Esophagus squamous epithelium (tissue), 5 donors: ENCODE data around the gene FAM20C. TPM values are rescaled to one million over a fixed set of nuclear protein-coding genes. Genes with fewer than 3 reads are reported as not detected.

Source experiments
- DNase-seq: peaks from one replicate; lab custom pipeline; 2025; lab: John Stamatoyannopoulos, UW
- H3K27ac ChIP-seq, 4 donors: fragments of 200-600 bp; sonication (generic); one replicate each; pipeline ENCODE4 v1.5.1; 2016 to 2019; ENCODE audit warnings: mild to moderate bottlenecking in 1 of 4
- H3K27me3 ChIP-seq, 4 donors: fragments of 200-600 bp; sonication (generic); 1 replicate in 3 of 4; 2 replicates in 1 of 4; pipeline versions ENCODE4 v1.5.1 to v1.6.0; 2017 to 2021; ENCODE audit warnings: antibody characterized with exemption in 1 of 4
- H3K36me3 ChIP-seq, 3 donors: fragments of 200-600 bp; sonication (generic); one replicate each; pipeline ENCODE4 v1.5.1; 2016 to 2019
- H3K4me1 ChIP-seq, 3 donors: fragments of 200-600 bp; sonication (generic); one replicate each; pipeline ENCODE4 v1.5.1; 2017 to 2019
- H3K4me3 ChIP-seq, 4 donors: fragments of 200-600 bp; sonication (generic); 1 replicate in 3 of 4; 2 replicates in 1 of 4; pipeline ENCODE4 v1.5.1; 2016 to 2019; ENCODE audit warnings: mild to moderate bottlenecking in 2 of 4, moderate library complexity in 1 of 4
- H3K9me3 ChIP-seq, 3 donors: fragments of 200-600 bp; sonication (generic); one replicate each; pipeline ENCODE4 v1.5.1; 2016 to 2019
- POLR2A ChIP-seq, 4 donors: fragments of 450-650 bp; IDR thresholded peaks; one replicate each; pipeline ENCODE4 v1.6.1; 2017; ENCODE audit warnings: antibody characterized with exemption in 4 of 4, mild to moderate bottlenecking in 4 of 4, moderate library complexity in 3 of 4
- WGBS, 2 donors: methylation state at CpG; one replicate each; pipeline ENCODE4 v1.1.5; 2018; 5-methylcytosine and 5-hydroxymethylcytosine counted together
- intact Hi-C: fragments of 100-400 bp; cut with DNase I; formaldehyde crosslinking; loops from one replicate; pipeline ENCODE4 v1.15.0; 2022
- total RNA-seq, 4 donors: library from RNA; depleted of rRNA; stranded (reverse); fragments of >200 nt; gene quantifications; one replicate each; pipeline ENCODE4 v1.1.0, GENCODE V29; 2016
- TF ChIP-seq, protein P1 (sequence below), 6 experiments: fragments of 450-650 bp in 4 of 6; fragments of 200-600 bp in 2 of 6; sonication (generic) in 2 of 6; IDR thresholded peaks; one replicate each; pipeline ENCODE4 v1.5.1; 2016 to 2019; ENCODE audit warnings: antibody characterized with exemption in 6 of 6, mild to moderate bottlenecking in 4 of 6, moderate library complexity in 4 of 6
- donor health status: DM: yes; HTN: yes; CAD: no.

Gene FAM20C
- total RNA-seq, 4 donors from 2014 or later: 8.5 to 16.0 (median 13.7) TPM

DNA sequence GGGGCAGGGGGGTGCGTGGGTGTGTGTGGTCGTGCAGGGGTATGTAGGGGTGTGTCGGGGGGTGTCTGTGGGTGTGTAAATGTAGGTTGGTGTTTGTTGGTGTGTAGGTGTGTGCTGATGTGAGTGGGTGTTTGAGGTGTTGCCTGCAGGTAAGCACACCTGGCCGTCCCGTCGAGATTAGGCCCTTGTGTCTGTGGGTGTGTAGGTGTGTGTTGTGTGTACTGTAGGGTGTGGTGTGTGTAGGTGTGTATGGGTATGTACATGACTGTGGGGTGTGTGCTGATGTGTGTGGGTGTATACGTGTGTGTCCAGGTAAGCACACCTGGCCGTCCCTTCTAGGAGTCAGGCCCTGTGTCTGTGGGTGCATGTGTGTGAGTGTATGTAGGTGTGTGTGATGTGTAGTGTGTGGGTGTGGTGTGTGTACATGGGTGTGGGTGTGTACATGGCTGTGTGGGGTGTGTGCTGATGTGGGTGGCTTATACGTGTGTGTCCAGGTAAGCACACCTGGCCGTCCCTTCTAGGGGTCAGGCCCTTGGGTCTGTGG lies 15.8 kb downstream of the FAM20C start:
- Histone ChIP-seq H3K27ac (no peak overlapping the region), H3K9me3 (no peaks in the 10 kb centered on the region), H3K4me1 (peaks cover 0 to 18% (median 0%) of the 10 kb centered on the region in 3 donors), H3K4me3 (no peak overlapping the region), H3K27me3 (no peaks in the 10 kb centered on the region), H3K36me3 (peaks cover 0 to 68% (median 5%) of the 10 kb centered on the region in 3 donors)
- no peak for DNase-seq
- TF ChIP-seq, protein P1, sequence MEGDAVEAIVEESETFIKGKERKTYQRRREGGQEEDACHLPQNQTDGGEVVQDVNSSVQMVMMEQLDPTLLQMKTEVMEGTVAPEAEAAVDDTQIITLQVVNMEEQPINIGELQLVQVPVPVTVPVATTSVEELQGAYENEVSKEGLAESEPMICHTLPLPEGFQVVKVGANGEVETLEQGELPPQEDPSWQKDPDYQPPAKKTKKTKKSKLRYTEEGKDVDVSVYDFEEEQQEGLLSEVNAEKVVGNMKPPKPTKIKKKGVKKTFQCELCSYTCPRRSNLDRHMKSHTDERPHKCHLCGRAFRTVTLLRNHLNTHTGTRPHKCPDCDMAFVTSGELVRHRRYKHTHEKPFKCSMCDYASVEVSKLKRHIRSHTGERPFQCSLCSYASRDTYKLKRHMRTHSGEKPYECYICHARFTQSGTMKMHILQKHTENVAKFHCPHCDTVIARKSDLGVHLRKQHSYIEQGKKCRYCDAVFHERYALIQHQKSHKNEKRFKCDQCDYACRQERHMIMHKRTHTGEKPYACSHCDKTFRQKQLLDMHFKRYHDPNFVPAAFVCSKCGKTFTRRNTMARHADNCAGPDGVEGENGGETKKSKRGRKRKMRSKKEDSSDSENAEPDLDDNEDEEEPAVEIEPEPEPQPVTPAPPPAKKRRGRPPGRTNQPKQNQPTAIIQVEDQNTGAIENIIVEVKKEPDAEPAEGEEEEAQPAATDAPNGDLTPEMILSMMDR (IDR thresholded peaks at IDR 0.05): no peak
- no peak for TF ChIP-seq POLR2A (IDR thresholded peaks at IDR 0.05)
- intact Hi-C loops: no loop called here
- WGBS, 2 donors: 73 to 81% methylated on average over 5 of the region's 10 CpGs

DNA sequence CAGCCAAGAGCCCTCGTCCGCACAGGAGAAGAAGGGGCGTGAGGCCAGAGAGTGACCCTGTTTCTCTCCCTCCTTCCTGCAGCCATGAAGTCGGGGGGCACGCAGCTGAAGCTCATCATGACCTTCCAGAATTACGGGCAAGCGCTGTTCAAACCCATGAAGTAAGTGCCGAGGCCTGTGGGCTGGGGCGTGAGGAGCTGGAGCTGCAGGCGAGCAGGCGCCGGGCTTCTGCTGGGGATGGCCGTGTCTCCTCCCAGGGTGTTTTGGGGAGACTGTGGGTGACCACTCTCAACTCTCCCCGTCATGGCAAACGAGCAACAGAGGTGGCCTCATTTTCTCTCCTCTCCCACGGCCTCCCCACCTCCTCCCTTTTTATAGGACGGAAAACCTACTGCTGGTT lies 16.4 kb downstream of the FAM20C start:
- peaks cover 0 to 63% (median 5%) of the 10 kb centered on the region in 3 donors for H3K36me3 ChIP-seq
- WGBS, 2 donors: 82 to 97% methylated on average over 4 to 10 of the region's 17 CpGs

DNA sequence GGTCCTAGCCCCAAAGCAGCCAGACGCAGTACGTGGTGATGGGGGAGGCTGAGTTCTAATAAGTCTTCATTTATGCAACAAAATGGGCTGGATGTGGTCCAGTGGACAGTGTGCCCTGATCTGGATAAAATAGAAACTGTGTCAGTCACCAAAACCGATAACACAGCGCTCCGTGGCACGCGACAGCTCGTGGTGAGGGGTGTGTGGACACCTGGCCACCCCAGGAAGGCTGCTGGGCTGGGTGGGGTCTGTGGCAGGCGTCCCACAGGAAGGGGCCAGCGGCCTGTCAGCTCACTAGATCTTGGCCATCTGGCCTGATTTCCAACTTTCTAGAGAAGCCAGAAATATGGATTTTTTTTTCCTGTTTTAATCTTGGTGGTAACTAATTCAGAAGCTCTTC lies 17.0 kb downstream of the FAM20C start:
- no peaks in the 10 kb centered on the region for H3K27me3 ChIP-seq
- peaks cover 0 to 21% (median 0%) of the 10 kb centered on the region in 3 donors for H3K4me1 ChIP-seq
- H3K36me3 ChIP-seq: peaks cover 0 to 57% (median 5%) of the 10 kb centered on the region in 3 donors
- WGBS, 2 donors: 81 to 82% methylated on average over 4 to 10 of the region's 10 CpGs
- no peak overlapping the region for H3K4me3 ChIP-seq
- intact Hi-C loops: no loop called here
- no peak overlapping the region for H3K27ac ChIP-seq
- no peak for DNase-seq
- no peaks in the 10 kb centered on the region for H3K9me3 ChIP-seq
- TF ChIP-seq POLR2A (IDR thresholded peaks at IDR 0.05): no peak
- TF ChIP-seq, protein P1 (IDR thresholded peaks at IDR 0.05): no peak

More for the DNA sequence above, 16.4 kb downstream of the FAM20C start:
- Histone ChIP-seq H3K4me3 (no peak overlapping the region), H3K9me3 (no peaks in the 10 kb centered on the region), H3K27me3 (no peaks in the 10 kb centered on the region), H3K4me1 (peaks cover 0 to 18% (median 0%) of the 10 kb centered on the region in 3 donors), H3K27ac (no peak overlapping the region)
- DNase-seq: no peak
- no peak for TF ChIP-seq POLR2A (IDR thresholded peaks at IDR 0.05)
- intact Hi-C loops: no loop called here

DNA sequence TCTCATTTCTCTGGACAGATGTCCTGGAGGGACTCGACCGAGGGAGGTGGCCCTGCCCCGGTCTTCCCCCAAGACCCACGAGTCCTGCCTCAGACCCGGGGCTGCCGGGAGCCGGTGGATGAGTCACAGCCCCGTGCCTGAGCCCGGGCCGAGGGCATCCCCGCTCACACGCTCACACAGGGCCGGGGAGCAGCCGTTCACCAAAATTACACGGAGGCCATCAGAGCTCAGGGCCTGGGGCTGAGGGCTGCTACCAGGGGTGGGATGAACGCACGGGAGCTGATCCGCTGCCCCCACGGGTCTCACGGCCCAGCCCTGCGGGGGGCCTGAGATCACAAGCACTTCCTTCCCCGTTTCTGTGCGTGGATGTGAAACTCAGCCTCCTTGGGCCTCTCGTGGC lies 17.5 kb downstream of the FAM20C start:
- no peaks in the 10 kb centered on the region for H3K9me3 ChIP-seq
- DNase-seq: no peak
- TF ChIP-seq, protein P1 (IDR thresholded peaks at IDR 0.05): no peak
- TF ChIP-seq POLR2A (IDR thresholded peaks at IDR 0.05): no peak
- no peak overlapping the region for H3K27ac ChIP-seq
- peaks cover 0 to 26% (median 0%) of the 10 kb centered on the region in 3 donors for H3K4me1 ChIP-seq
- intact Hi-C loops: no loop called here
- H3K4me3 ChIP-seq: no peak overlapping the region
- H3K27me3 ChIP-seq: no peaks in the 10 kb centered on the region
- peaks cover 0 to 52% (median 5%) of the 10 kb centered on the region in 3 donors for H3K36me3 ChIP-seq
- 90% methylated on average over 8 of the region's 24 CpGs; no CpG with 5 or more reads in 1 of the 2 donors for WGBS, 2 donors

DNA sequence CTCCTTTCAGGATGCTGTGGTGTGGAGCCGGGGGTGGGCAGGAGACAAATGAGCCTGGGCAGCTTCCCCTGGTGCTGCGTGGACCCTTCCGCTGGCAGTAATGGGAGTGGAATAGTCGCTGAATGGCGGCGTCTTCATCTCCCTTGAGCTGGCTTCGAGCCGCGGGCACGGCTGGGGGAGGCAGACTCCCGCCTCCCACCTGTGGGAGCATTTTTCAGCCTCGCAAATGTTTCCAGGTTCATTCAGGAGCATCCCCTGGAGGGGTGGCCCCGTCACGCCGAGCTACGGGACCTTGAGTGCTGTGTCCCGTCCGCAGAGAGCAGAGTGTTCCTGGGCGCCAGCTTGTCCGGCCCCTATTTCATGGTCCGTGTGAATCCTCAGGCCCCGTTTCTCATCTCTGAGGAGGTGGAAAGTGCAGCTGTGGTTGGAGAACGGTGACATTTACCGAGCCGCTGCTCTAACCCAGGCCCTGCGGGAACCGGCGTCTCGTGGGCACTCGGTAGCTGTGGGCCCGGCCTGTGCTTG lies 18.1 kb downstream of the FAM20C start:
- TF ChIP-seq, protein P1 (IDR thresholded peaks at IDR 0.05): no peak
- no peak for TF ChIP-seq POLR2A (IDR thresholded peaks at IDR 0.05)
- no peaks in the 10 kb centered on the region for H3K27me3 ChIP-seq
- intact Hi-C loops: no loop called here
- no peak overlapping the region for H3K4me3 ChIP-seq
- H3K4me1 ChIP-seq: peaks cover 0 to 27% (median 0%) of the 10 kb centered on the region in 3 donors
- DNase-seq: no peak
- no peak overlapping the region for H3K27ac ChIP-seq
- peaks cover 0 to 47% (median 3%) of the 10 kb centered on the region in 3 donors for H3K36me3 ChIP-seq
- no peaks in the 10 kb centered on the region for H3K9me3 ChIP-seq
- 76 to 90% methylated on average over 11 to 12 of the region's 31 CpGs for whole genome bisulfite sequencing, 2 donors
